Effector memory CD8-positive, alpha-beta T cell (primary cell): ENCODE measurements around the gene MAPRE2.

ENCODE experiments used
- ATAC-seq: fragments of 150-1000 bp; cut with Tn5 transposase; replicated peaks from 2 replicates; pipeline ENCODE4 v1.10.0; 2021; ENCODE audit warnings: mild to moderate bottlenecking, moderate library complexity
- DNase-seq, 3 experiments: peaks; one replicate each; pipeline ENCODE4 v3.0.0; 2021
- H3K27ac Mint-ChIP-seq, 2 donors: one replicate each; pipeline ENCODE4 v1.8.0; 2022; ENCODE audit warnings: mild to moderate bottlenecking in 2 of 2, mixed read lengths in 2 of 2, moderate library complexity in 2 of 2
- H3K27me3 Mint-ChIP-seq, 2 donors: one replicate each; pipeline ENCODE4 v1.8.0; 2022; ENCODE audit warnings: mixed read lengths in 2 of 2
- H3K36me3 Mint-ChIP-seq: one replicate; pipeline ENCODE4 v1.8.0; 2022; ENCODE audit warnings: mild to moderate bottlenecking, moderate library complexity, mixed read lengths; ENCODE audit not compliant: insufficient read depth
- H3K4me1 Mint-ChIP-seq, 2 donors: one replicate each; pipeline ENCODE4 v1.8.0; 2022; ENCODE audit warnings: low read depth in 2 of 2, mixed read lengths in 2 of 2
- H3K4me3 Mint-ChIP-seq, 2 donors: one replicate each; pipeline ENCODE4 v1.8.0; 2022; ENCODE audit warnings: mild to moderate bottlenecking in 2 of 2, mixed read lengths in 2 of 2, moderate library complexity in 2 of 2
- H3K9me3 Mint-ChIP-seq, 2 donors: one replicate each; pipeline ENCODE4 v1.8.0; 2022; ENCODE audit warnings: mixed read lengths in 2 of 2

Gene MAPRE2

DNA sequence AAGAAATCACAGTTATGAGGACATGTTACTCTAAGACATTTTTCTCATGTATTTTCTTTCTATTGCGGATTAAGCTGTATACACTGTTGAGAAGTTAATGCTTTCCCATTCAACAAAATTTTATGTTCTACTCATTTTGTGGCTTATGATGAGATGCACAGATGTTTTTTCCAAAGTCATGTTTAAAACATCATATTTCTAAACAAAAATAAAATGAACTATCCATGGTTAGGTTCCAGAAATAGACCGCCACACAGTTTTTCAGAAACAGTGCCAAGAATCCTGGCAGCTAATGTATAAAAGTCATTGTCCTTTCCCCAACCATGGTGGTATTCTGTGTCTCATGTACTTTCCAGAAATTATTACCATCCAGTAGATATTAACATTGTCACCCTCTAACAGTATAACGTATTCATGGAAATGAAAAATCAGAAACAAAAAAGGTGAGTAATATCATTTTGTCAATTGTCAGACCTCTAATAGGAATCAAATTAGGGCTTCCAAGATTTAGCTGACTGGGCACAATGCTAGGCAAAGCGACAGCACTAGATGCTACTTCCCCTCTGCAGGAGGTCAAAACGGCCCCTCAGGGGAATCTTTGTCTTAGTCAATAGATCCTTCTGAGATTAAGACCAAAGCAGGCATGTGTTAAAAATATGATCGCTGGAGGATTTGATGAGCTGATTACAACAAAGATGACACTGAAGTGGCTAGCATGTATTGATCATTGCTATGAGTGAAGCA, 145.2 kb downstream of the MAPRE2 start:
- H3K36me3 Mint-ChIP-seq, result no peaks in the 10 kb centered on the region
- H3K27me3 Mint-ChIP-seq, result peaks cover 7 to 27% of the 10 kb centered on the region in 2 donors
- H3K27ac Mint-ChIP-seq, result no peak overlapping the region
- H3K4me3 Mint-ChIP-seq, result no peak overlapping the region
- no peaks in the 10 kb centered on the region for H3K4me1 Mint-ChIP-seq
- ATAC-seq, result no peak
- H3K9me3 Mint-ChIP-seq, result no peaks in the 10 kb centered on the region
- DNase-seq, result no peak

DNA sequence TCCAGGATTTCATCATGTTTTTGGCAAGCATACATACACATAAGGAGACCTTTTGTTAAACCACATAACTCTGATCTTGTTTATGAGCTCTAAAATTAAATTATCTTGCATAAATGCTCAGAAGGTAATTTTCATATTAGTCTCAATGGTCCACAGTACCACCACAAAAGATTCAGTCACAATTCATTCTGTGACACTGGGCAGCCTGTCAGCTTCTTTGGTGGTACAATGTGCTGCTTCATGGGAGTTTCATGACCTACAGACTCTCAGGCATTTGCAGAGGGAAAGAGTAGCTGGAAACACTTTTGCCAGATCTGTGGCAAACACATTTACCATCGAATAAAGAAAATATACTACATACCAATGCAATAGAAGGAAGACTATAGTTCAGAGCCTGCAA, 148.3 kb downstream of the MAPRE2 start:
- H3K27me3 Mint-ChIP-seq, result peaks cover 0 to 4% of the 10 kb centered on the region in 2 donors
- no peaks in the 10 kb centered on the region for H3K9me3 Mint-ChIP-seq
- no peak for ATAC-seq
- no peak for DNase-seq
- H3K27ac Mint-ChIP-seq, result no peak overlapping the region
- H3K4me1 Mint-ChIP-seq, result no peaks in the 10 kb centered on the region
- no peak overlapping the region for H3K4me3 Mint-ChIP-seq
- no peaks in the 10 kb centered on the region for H3K36me3 Mint-ChIP-seq

DNA sequence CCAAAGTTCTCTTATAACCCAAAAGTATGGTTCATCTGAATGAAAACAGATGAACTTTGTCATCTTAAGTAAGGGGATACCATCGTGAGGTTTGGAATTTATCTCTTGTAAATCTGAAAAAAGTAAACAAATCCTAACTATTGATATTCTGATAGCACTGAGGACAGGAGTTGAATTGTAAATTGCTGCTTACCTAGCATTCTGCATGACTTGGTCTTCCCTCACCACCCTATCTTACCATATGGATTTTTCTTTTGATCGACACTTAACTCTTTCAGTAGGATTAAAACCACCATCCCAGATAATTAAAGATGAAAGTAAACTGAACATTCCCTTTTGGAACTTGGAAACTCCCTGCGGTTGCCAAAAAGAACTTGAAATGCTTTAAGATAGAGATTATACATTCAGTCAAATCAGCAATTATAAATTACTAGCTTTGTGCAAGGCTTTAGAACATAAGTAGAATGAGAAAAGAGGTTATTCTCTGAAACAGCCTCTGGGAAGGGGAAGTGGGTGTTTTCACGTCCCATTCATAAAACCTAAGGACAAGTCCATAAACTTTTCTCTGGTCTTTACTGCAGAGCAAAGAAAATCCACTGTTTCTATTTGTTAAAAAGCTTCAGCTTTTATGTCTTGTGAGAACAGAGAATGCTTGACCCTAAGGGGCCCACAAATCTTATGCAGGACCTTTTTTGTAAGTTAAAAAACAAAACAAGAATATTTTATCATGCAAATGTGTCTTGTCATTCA, 149.9 kb downstream of the MAPRE2 start:
- H3K27ac Mint-ChIP-seq, result no peak overlapping the region
- no peaks in the 10 kb centered on the region for H3K4me1 Mint-ChIP-seq
- peaks cover 0 to 5% of the 10 kb centered on the region in 2 donors for H3K27me3 Mint-ChIP-seq
- no peak overlapping the region for H3K4me3 Mint-ChIP-seq
- H3K36me3 Mint-ChIP-seq, result no peaks in the 10 kb centered on the region
- ATAC-seq (no peak), DNase-seq (no peak)
- H3K9me3 Mint-ChIP-seq, result no peaks in the 10 kb centered on the region

DNA sequence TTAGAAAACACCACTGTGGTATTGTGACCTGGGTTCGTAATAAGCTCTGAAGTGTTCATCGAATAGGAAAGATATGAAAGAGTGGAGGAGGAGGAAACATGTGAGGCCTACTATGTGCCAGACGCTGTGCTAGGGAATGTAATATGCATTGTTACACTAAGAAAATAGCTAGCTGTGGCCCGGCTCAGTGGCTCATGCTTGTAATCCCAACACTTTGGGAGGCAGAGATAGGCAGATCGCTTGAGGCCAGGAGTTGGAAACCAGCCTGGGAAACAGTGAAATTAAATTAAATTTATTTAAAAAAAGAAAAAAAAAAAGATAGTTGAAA, 150.4 kb downstream of the MAPRE2 start:
- DNase-seq (no peak), ATAC-seq (no peak)
- Mint-ChIP-seq H3K27me3 (peaks cover 0 to 9% of the 10 kb centered on the region in 2 donors), H3K4me1 (no peaks in the 10 kb centered on the region), H3K9me3 (no peaks in the 10 kb centered on the region), H3K36me3 (no peaks in the 10 kb centered on the region), H3K27ac (no peak overlapping the region), H3K4me3 (no peak overlapping the region)

DNA sequence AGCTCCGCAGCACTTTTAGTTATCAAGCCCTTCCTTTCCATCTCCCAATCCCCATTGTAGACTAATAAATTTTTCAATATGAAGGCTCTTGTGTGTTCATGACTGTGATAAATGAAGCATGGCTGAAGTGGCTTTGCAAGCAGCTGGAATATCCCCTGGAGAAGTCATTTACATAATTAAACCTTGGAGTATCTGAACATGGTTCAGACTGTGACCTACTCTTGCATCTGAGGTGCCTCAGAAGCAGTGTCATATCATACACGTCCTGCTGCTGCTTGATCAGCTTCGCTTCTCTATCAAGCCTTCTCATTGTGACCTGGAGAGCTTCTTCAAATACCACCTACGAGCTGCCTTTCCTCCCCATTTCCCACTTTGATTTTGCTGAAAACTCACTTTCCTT, 151.2 kb downstream of the MAPRE2 start:
- H3K4me3 Mint-ChIP-seq, result no peak overlapping the region
- no peaks in the 10 kb centered on the region for H3K4me1 Mint-ChIP-seq
- peaks cover 0 to 9% of the 10 kb centered on the region in 2 donors for H3K27me3 Mint-ChIP-seq
- no peaks in the 10 kb centered on the region for H3K9me3 Mint-ChIP-seq
- H3K36me3 Mint-ChIP-seq, result no peaks in the 10 kb centered on the region
- DNase-seq (no peak), ATAC-seq (no peak)
- H3K27ac Mint-ChIP-seq, result no peak overlapping the region
